Smooth muscle cell (in vitro differentiated cells): ENCODE results near the gene MCTP1. TPM values are rescaled to one million over a fixed set of nuclear protein-coding genes. Genes with fewer than 3 reads are reported as not detected.

ENCODE experiments used
- DNase-seq: peaks from one replicate; lab custom pipeline; 2025; ENCODE audit not compliant: unreplicated experiment; lab: John Stamatoyannopoulos, UW
- H2AFZ ChIP-seq: fragments of 200-600 bp; sonication (generic); 2 replicates; pipeline ENCODE4 v1.6.0; 2016; ENCODE audit warnings: antibody characterized with exemption, low read depth, mild to moderate bottlenecking
- H3F3A ChIP-seq: fragments of 200-600 bp; sonication (generic); 2 replicates; pipeline ENCODE4 v1.6.0; 2017; ENCODE audit warnings: antibody characterized with exemption, low read depth
- H3K27ac ChIP-seq: fragments of 200-600 bp; sonication (generic); 2 replicates; pipeline ENCODE4 v1.5.1; 2016; ENCODE audit warnings: low read depth, mild to moderate bottlenecking
- H3K27me3 ChIP-seq: fragments of 200-600 bp; sonication (generic); 2 replicates; pipeline ENCODE4 v1.6.1; 2016; ENCODE audit warnings: low read depth, mild to moderate bottlenecking
- H3K36me3 ChIP-seq: fragments of 200-600 bp; sonication (generic); 2 replicates; pipeline ENCODE4 v1.5.1; 2016; ENCODE audit warnings: low read depth
- H3K4me1 ChIP-seq: fragments of 200-600 bp; sonication (generic); 2 replicates; pipeline ENCODE4 v1.5.1; 2016; ENCODE audit warnings: low read depth
- H3K4me2 ChIP-seq: fragments of 200-600 bp; sonication (generic); 2 replicates; pipeline ENCODE4 v1.6.0; 2016; ENCODE audit warnings: mild to moderate bottlenecking
- H3K4me3 ChIP-seq: fragments of 200-600 bp; sonication (generic); 2 replicates; pipeline ENCODE4 v1.5.1; 2016; ENCODE audit warnings: mild to moderate bottlenecking
- H3K79me2 ChIP-seq: fragments of 200-600 bp; sonication (generic); 2 replicates; pipeline ENCODE4 v1.6.0; 2016; ENCODE audit warnings: low read depth, mild to moderate bottlenecking
- H3K9ac ChIP-seq: fragments of 200-600 bp; sonication (generic); 2 replicates; pipeline ENCODE4 v1.6.0; 2016; ENCODE audit warnings: low read depth
- H3K9me3 ChIP-seq: fragments of 200-600 bp; sonication (generic); replicated peaks from 2 replicates; pipeline ENCODE4 v1.5.1; 2016; ENCODE audit warnings: low read depth
- H4K20me1 ChIP-seq: fragments of 200-600 bp; sonication (generic); 2 replicates; pipeline ENCODE4 v1.6.0; 2016; ENCODE audit warnings: low read depth
- CTCF ChIP-seq: fragments of 200-600 bp; sonication (generic); IDR thresholded peaks from 2 replicates; pipeline ENCODE4 v1.5.1; 2017; ENCODE audit warnings: borderline replicate concordance, mild to moderate bottlenecking, antibody characterized with exemption; ENCODE audit not compliant: insufficient read depth, poor library complexity, severe bottlenecking
- WGBS: methylation state at CpG from one replicate; pipeline ENCODE4 v1.1.7; 2016; ENCODE audit warnings: low lambda C conversion rate; 5-methylcytosine and 5-hydroxymethylcytosine counted together
- polyA plus RNA-seq: library from polyadenylated mRNA; unstranded; fragments of >200 nt; fragmentation: Nextera tagmentation; extraction: Ambion mirVana; gene quantifications from 2 replicates; pipeline ENCODE4 v1.2.1, GENCODE V29; 2016
- total RNA-seq: library from RNA; depleted of rRNA; stranded (reverse); fragments of >200 nt; gene quantifications from 2 replicates; pipeline ENCODE4 v1.2.3, GENCODE V29; 2014

MCTP1 gene
- total and polyA plus RNA-seq, 2 experiments from 2014 or later = 1.1 to 4.8 TPM

DNA sequence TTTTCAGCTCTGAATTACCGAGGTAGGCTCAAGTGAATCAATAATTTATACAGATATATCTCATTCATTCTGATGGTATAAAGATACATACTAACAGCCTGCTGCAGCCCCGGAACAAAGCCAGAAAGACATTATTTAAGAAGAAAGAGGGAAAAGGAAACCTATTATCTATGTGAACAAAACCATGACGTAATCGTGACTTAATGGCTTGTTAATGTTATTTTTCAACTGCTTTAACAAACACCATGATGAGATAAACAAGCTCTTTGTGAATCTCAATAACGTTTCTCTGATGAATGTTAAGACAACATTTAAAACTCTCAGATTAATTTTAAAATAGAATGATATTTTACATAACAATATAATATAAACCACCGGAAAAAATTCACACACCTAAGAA, 429.4 kb downstream of the MCTP1 start:
- Histone ChIP-seq H3K4me3 (no peak overlapping the region), H3F3A (no peaks in the 10 kb centered on the region), H3K36me3 (no peaks in the 10 kb centered on the region), H3K79me2 (no peaks in the 10 kb centered on the region), H3K4me2 (no peak overlapping the region), H3K9me3 (no peaks in the 10 kb centered on the region), H3K9ac (no peak overlapping the region), H2AFZ (no peak overlapping the region), H4K20me1 (no peaks in the 10 kb centered on the region), H3K27ac (no peak overlapping the region), H3K4me1 (no peaks in the 10 kb centered on the region), H3K27me3 (no peaks in the 10 kb centered on the region)
- WGBS = 70% methylated on average over 6 of the region's 6 CpGs
- no peak for DNase-seq
- TF ChIP-seq CTCF = no peak

DNA sequence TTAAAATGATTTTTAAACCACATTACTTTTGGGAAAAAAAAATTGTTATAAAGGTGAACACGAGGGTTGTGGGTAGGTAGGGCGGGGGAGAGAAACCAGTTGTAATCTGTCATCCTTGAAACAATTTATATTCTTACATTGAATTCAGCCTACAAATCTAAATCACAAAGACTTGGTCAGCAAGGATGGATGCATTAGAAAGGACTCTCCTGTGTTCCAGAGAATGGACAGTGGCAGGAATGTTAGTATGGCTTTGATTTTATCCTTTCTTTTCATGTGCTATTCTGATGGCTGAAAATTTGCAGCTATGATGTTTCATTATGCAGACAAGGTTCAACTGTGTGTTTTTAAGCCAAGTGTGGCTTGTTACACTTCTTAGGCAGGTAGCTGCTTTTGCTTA, 431.8 kb downstream of the MCTP1 start:
- Histone ChIP-seq H3K9ac (no peak overlapping the region), H3K36me3 (no peaks in the 10 kb centered on the region), H3K27me3 (no peaks in the 10 kb centered on the region), H3K4me3 (no peak overlapping the region), H3K79me2 (no peaks in the 10 kb centered on the region), H4K20me1 (no peaks in the 10 kb centered on the region), H3K4me1 (peaks cover 14% of the 10 kb centered on the region), H3K9me3 (no peaks in the 10 kb centered on the region), H3F3A (no peaks in the 10 kb centered on the region), H3K27ac (no peak overlapping the region), H3K4me2 (no peak overlapping the region), H2AFZ (no peak overlapping the region)
- no peak for TF ChIP-seq CTCF
- no peak for DNase-seq
- WGBS = 74% methylated on average over 2 of the region's 2 CpGs

DNA sequence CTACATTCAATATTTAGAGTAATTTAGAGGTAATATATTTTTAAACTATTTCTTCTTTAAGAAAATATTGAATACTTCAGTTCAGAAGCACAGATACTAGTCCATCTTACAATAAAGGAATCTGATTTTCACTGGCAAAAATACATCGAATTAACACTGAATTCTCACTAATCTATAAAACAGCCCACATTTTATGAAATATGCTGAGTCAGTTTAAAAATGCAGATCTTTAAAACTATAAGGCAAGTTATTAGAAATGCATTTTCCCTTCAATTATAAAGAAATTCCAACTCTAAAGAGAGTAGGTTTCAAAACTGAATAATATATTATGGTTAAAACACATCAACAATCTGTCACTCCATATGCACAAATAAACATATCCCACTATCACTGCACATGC, 433.9 kb downstream of the MCTP1 start:
- no peaks in the 10 kb centered on the region for H3K9me3 ChIP-seq
- WGBS = 72% methylated on average over 1 of the region's 1 CpG
- H3K9ac ChIP-seq = no peak overlapping the region
- H3K4me2 ChIP-seq = no peak overlapping the region
- H3K4me1 ChIP-seq = peaks cover 14% of the 10 kb centered on the region
- no peak overlapping the region for H2AFZ ChIP-seq
- no peaks in the 10 kb centered on the region for H3K27me3 ChIP-seq
- no peak overlapping the region for H3K4me3 ChIP-seq
- H3K27ac ChIP-seq = no peak overlapping the region
- DNase-seq = no peak
- H3K36me3 ChIP-seq = no peaks in the 10 kb centered on the region
- no peaks in the 10 kb centered on the region for H3K79me2 ChIP-seq
- H4K20me1 ChIP-seq = no peaks in the 10 kb centered on the region
- no peaks in the 10 kb centered on the region for H3F3A ChIP-seq
- no peak for TF ChIP-seq CTCF
